Testis (tissue), 3 donors: Measurements from ENCODE around the gene DUSP8. TPM values are rescaled to one million over a fixed set of nuclear protein-coding genes. Genes with fewer than 3 reads are reported as not detected.
"Not testable (repeated sequence)": the region's sequence is repeated elsewhere in the genome, so short reads cannot be mapped to it uniquely, and the experiment has no call there.

ENCODE experiments used
- DNase-seq: peaks from one replicate; pipeline ENCODE4 v3.0.0-alpha.2; 2019
- H3K27ac ChIP-seq, 2 donors: fragments of 200-600 bp; sonication (generic); one replicate each; pipeline ENCODE4 v1.5.1; 2019
- H3K27me3 ChIP-seq: fragments of 200-600 bp; sonication (generic); one replicate; pipeline ENCODE4 v1.5.1; 2019
- H3K36me3 ChIP-seq: fragments of 200-600 bp; sonication (generic); one replicate; pipeline ENCODE4 v1.5.1; 2017; ENCODE audit warnings: low read depth; ENCODE audit errors: missing control alignments
- H3K4me1 ChIP-seq: fragments of 200-600 bp; sonication (generic); one replicate; pipeline ENCODE4 v1.5.1; 2019
- H3K4me3 ChIP-seq, 2 donors: fragments of 200-600 bp; sonication (generic); one replicate each; pipeline ENCODE4 v1.5.1; 2017 to 2019
- H3K9me3 ChIP-seq: fragments of 200-600 bp; sonication (generic); one replicate; pipeline ENCODE4 v1.5.1; 2017
- POLR2A ChIP-seq: fragments of 450-650 bp; IDR thresholded peaks from one replicate; pipeline ENCODE4 v1.6.1; 2017; ENCODE audit warnings: antibody characterized with exemption, mild to moderate bottlenecking, moderate library complexity
- WGBS, 2 donors: methylation state at CpG; one replicate each; pipeline ENCODE4 v1.1.5; 2018; 5-methylcytosine and 5-hydroxymethylcytosine counted together
- intact Hi-C: fragments of 100-400 bp; cut with DNase I; formaldehyde crosslinking; loops from one replicate; pipeline ENCODE4 v1.15.1; 2023; ENCODE audit warnings: low total_unique reads
- polyA plus RNA-seq: library from polyadenylated mRNA; stranded (reverse); fragments of 350-450 nt; fragmentation: Illumina TruSeq; extraction: RNeasy Lipid Tissue Mini Kit (QIAGEN cat#74804); gene quantifications from one replicate; pipeline ENCODE4 v1.2.3, GENCODE V29; 2014; ENCODE audit warnings: low read depth, low replicate concordance; ENCODE audit not compliant: insufficient read depth
- total RNA-seq, 2 donors: library from RNA; depleted of rRNA; stranded (reverse); fragments of >200 nt; gene quantifications; one replicate each; pipeline ENCODE4 v1.2.3, GENCODE V29; 2016
- TF ChIP-seq, protein P1 (sequence below), 3 experiments: fragments of 450-650 bp in 2 of 3; fragments of 200-600 bp in 1 of 3; sonication (generic) in 1 of 3; IDR thresholded peaks; one replicate each; pipeline ENCODE4 v1.5.1; 2016 to 2019; ENCODE audit warnings: antibody characterized with exemption in 3 of 3, mild to moderate bottlenecking in 2 of 3, moderate library complexity in 1 of 3

Gene DUSP8
- total and polyA plus RNA-seq, 3 donors from 2014 or later = 7.0 to 14.4 (median 8.5) TPM

- Histone ChIP-seq H3K27ac (no peak overlapping the region), H3K36me3 (no peaks in the 10 kb centered on the region), H3K9me3 (no peaks in the 10 kb centered on the region), H3K27me3 (no peaks in the 10 kb centered on the region), H3K4me1 (peaks cover 30% of the 10 kb centered on the region), H3K4me3 (no peak overlapping the region)
- intact Hi-C loops = no loop called here
- TF ChIP-seq, protein P1, sequence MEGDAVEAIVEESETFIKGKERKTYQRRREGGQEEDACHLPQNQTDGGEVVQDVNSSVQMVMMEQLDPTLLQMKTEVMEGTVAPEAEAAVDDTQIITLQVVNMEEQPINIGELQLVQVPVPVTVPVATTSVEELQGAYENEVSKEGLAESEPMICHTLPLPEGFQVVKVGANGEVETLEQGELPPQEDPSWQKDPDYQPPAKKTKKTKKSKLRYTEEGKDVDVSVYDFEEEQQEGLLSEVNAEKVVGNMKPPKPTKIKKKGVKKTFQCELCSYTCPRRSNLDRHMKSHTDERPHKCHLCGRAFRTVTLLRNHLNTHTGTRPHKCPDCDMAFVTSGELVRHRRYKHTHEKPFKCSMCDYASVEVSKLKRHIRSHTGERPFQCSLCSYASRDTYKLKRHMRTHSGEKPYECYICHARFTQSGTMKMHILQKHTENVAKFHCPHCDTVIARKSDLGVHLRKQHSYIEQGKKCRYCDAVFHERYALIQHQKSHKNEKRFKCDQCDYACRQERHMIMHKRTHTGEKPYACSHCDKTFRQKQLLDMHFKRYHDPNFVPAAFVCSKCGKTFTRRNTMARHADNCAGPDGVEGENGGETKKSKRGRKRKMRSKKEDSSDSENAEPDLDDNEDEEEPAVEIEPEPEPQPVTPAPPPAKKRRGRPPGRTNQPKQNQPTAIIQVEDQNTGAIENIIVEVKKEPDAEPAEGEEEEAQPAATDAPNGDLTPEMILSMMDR (IDR thresholded peaks at IDR 0.05) = no peak
- no peak for TF ChIP-seq POLR2A
- WGBS, 2 donors = 82 to 92% methylated on average over 12 of the region's 12 CpGs
- no peak for DNase-seq
Measured at GRCh38 chr11:1511937-1512496, 60.1 kb downstream of the DUSP8 start.

DNA sequence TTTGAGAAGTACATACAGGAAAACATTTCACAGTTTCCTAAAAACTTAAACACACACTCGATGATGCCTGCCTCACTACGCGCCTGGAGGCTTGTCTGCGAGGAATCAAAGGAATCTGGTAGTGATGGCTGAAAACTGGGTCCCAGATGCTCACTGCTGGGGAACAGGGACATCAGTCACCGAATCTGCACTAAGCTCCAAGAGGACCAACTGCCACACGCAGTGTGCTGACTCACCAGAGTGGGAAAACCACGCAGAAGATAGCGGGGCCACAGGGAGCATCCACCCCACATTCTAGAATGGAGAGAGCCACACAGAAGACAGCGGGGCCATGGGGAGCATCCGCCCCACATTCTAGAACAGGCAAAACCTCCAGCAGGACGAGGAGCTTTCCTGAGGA lies 61.1 kb downstream of the DUSP8 start:
- Histone ChIP-seq H3K36me3 (no peaks in the 10 kb centered on the region), H3K4me1 (peaks cover 32% of the 10 kb centered on the region), H3K27me3 (no peaks in the 10 kb centered on the region), H3K27ac (no peak overlapping the region), H3K4me3 (no peak overlapping the region), H3K9me3 (no peaks in the 10 kb centered on the region)
- WGBS, 2 donors = 87 to 92% methylated on average over 8 to 11 of the region's 11 CpGs
- DNase-seq = no peak
- intact Hi-C loops = no loop called here
- no peak for TF ChIP-seq POLR2A
- TF ChIP-seq, protein P1 (IDR thresholded peaks at IDR 0.05) = no peak

DNA sequence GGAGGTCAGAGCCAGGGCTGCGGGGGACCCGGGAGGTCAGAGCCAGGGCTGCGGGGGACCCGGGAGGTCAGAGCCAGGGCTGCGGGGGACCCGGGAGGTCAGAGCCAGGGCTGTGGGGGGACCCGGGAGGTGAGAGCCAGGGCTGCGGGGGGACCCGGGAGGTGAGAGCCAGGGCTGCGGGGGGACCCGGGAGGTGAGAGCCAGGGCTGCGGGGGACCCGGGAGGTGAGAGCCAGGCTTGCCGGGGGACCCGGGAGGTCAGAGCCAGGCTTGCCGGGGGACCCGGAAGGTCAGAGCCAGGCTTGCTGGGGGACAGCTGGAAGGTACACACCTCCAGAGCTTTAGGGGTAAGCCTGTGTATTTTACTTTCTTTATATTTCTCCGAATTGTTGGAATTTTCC lies 61.7 kb downstream of the DUSP8 start:
- intact Hi-C loops, H3K9me3 ChIP-seq, DNase-seq, H3K27ac ChIP-seq, H3K27me3 ChIP-seq, H3K4me3 ChIP-seq, H3K36me3 ChIP-seq: not testable (repeated sequence)
- 74 to 86% methylated on average over 4 to 11 of the region's 18 CpGs for WGBS, 2 donors
- H3K4me1 ChIP-seq = peaks cover 28% of the 10 kb centered on the region

DNA sequence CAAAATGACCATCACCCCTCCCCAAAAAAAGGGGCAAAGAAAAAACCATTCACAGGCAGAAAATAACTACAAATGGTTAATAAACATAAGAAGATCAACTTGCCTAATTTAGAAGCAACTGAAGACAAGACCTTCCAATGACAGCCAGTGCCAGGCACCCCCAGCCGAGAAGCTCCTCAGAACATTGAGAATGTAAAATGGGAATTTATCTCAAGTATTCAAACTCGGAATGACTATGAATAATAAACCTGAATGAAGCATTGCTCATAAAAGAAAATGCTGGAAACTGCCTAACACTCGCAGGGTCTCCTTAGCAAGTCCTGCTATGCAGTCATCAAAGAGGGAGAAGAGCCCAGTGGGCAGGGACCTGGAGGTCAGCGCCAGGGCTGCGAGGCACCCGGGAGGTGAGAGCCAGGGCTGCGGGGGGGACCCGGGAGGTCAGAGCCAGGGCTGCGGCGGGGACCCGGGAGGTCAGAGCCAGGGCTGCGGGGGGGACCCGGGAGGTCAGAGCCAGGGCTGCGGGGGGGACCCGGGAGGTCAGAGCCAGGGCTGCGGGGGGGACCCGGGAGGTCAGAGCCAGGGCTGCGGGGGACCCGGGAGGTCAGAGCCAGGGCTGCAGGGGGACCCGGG lies 62.3 kb downstream of the DUSP8 start:
- no peak for DNase-seq
- WGBS, 2 donors = 77 to 78% methylated on average over 8 of the region's 20 CpGs
- Histone ChIP-seq H3K4me1 (peaks cover 22% of the 10 kb centered on the region), H3K9me3 (no peaks in the 10 kb centered on the region), H3K27me3 (no peaks in the 10 kb centered on the region), H3K36me3 (no peaks in the 10 kb centered on the region), H3K4me3 (no peak overlapping the region), H3K27ac (no peak overlapping the region)
- intact Hi-C loops = no loop called here
- no peak for TF ChIP-seq POLR2A
- TF ChIP-seq, protein P1 (IDR thresholded peaks at IDR 0.05) = no peak

- Histone ChIP-seq H3K27me3 (no peaks in the 10 kb centered on the region), H3K27ac (no peak overlapping the region), H3K4me3 (no peak overlapping the region), H3K9me3 (no peaks in the 10 kb centered on the region), H3K4me1 (peaks cover 14% of the 10 kb centered on the region), H3K36me3 (no peaks in the 10 kb centered on the region)
- TF ChIP-seq POLR2A = no peak
- TF ChIP-seq, protein P1 (IDR thresholded peaks at IDR 0.05) = no peak
- intact Hi-C loops = no loop called here
- 83 to 90% methylated on average over 6 to 10 of the region's 10 CpGs for WGBS, 2 donors
- DNase-seq = no peak
Measured at GRCh38 chr11:1508986-1509385, 63.1 kb downstream of the DUSP8 start.
